Astrocyte of the cerebellum (primary cell): ENCODE results near the gene ZFYVE9.

Experiments
- DNase-seq: peaks from one replicate; pipeline ENCODE4 v3.0.0-alpha.2; 2011; ENCODE audit warnings: low read depth
- H3K4me3 ChIP-seq: 2 replicates; pipeline ENCODE4 v1.5.1; 2011; ENCODE audit warnings: mild to moderate bottlenecking, low read depth, low read length, moderate library complexity
- in situ Hi-C: cut with HindIII; loops from 2 replicates; pipeline ENCODE4 v1.10.0; 2017; ENCODE audit warnings: low sequenced_read_pairs
- TF ChIP-seq, protein P1 (sequence below): IDR thresholded peaks from 2 replicates; pipeline ENCODE4 v1.5.1; 2012; ENCODE audit warnings: low read length, low read depth, moderate library complexity, mild to moderate bottlenecking; ENCODE audit errors: missing control alignments

ZFYVE9 gene

DNA sequence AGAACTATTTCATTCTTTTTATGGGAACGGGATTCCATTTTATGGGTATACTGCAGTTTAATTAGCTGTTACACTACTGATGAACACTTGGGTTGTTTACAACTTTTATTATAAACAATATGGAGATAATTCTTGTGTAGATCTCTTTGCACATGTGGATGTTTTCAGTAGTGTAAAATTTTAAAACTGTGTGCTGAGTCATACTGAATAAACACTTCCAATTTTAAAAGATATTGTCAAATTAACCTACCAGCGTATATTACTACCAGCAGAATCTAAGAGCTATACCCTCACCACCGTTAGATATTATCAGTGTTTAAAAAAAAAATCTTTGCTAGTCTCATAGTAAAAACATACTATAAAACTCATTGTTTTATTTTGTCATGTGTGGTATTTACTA, 118.0 kb downstream of the ZFYVE9 start:
- in situ Hi-C loops: no loop called here
- TF ChIP-seq, protein P1, sequence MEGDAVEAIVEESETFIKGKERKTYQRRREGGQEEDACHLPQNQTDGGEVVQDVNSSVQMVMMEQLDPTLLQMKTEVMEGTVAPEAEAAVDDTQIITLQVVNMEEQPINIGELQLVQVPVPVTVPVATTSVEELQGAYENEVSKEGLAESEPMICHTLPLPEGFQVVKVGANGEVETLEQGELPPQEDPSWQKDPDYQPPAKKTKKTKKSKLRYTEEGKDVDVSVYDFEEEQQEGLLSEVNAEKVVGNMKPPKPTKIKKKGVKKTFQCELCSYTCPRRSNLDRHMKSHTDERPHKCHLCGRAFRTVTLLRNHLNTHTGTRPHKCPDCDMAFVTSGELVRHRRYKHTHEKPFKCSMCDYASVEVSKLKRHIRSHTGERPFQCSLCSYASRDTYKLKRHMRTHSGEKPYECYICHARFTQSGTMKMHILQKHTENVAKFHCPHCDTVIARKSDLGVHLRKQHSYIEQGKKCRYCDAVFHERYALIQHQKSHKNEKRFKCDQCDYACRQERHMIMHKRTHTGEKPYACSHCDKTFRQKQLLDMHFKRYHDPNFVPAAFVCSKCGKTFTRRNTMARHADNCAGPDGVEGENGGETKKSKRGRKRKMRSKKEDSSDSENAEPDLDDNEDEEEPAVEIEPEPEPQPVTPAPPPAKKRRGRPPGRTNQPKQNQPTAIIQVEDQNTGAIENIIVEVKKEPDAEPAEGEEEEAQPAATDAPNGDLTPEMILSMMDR: no peak
- no peak overlapping the region for H3K4me3 ChIP-seq
- DNase-seq: no peak

DNA sequence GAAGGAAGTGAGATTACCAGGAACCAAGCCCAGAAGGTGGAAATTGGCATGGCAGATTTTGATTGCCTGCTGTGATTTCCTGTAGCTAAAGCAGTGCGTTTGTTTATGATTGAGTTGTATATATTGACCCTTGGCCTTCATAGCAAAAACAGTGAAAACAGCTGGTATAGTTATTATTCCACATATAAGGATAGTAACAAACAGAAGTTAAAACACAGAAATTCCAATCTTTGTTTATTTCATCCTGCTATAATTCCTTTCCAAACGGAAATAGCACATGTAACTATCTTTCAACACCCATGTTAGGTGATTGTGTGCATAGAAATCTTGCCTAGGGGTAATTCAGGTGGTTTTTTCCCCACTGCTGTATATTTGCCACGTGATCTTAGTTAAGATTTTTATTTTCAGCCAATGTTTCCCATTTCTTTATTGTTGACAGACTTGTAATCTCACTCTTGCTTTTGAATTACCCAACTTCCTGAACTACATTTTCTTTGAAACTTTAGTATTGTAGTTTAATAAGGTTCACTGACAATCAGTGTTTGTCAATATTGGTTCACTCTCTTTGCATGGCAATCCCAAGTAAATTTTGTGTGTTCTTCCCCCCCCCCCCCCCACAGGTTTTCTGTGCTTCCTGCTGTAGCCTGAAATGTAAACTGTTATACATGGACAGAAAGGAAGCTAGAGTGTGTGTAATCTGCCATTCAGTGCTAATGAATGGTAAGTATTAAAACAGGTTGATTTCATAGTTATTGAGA, 121.4 kb downstream of the ZFYVE9 start:
- no peak for DNase-seq
- no peak overlapping the region for H3K4me3 ChIP-seq
- TF ChIP-seq, protein P1: no peak
- in situ Hi-C loops: no loop called here

DNA sequence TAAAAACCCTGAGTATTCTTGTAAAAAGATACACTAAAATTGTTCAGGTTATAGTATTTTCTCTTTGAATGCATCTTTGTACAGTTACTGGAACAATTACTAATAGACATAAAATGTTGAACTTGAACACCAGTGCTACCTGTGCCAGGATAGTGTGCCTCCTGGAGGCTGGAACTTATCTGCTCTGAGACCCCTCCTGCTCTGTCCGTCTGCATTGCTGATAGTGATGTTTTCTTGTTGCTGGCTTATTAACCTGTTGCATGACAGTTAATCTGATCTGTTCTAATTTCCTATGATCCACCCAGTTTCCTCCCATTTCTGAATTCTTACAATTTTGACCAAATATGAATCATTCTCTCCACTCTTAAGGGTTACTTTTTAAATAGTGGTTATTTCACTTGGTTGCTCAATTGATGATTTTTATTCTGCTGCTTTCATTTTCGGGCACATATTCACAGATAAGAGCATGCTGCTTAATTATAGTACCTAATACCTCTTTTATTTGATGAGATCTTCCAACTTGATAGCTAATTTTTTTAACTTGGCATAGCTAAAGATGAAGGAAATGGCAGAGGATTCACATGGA, 122.7 kb downstream of the ZFYVE9 start:
- DNase-seq: no peak
- in situ Hi-C loops: no loop called here
- TF ChIP-seq, protein P1: no peak
- no peak overlapping the region for H3K4me3 ChIP-seq

DNA sequence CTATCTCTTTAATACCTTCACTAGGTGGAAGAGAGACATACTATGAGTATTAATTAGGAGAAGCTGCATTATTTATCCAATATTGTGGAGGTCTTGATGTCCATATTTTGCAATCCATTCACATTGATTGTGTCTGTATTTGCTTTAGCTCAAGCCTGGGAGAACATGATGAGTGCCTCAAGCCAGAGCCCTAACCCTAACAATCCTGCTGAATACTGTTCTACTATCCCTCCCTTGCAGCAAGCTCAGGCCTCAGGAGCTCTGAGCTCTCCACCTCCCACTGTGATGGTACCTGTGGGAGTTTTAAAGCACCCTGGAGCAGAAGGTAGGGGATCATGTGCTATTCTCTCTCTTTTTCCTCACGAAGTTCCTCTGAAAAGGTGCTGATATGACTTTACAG, 124.6 kb downstream of the ZFYVE9 start:
- DNase-seq: no peak
- H3K4me3 ChIP-seq: no peak overlapping the region
- TF ChIP-seq, protein P1: no peak
- in situ Hi-C loops: no loop called here

DNA sequence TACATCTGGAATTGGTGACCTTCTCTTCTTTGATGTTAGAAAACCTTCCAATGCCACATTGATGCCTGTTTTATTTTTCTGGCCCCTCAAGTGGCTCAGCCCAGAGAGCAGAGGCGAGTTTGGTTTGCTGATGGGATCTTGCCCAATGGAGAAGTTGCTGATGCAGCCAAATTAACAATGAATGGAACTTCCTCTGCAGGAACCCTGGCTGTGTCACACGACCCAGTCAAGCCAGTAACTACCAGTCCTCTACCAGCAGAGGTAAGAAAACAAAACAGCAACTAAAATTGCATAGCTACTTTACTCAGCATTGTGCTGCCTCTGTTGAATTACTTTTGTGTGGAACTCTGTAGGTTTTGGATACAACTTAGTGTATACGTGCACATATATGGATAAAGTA, 126.5 kb downstream of the ZFYVE9 start:
- no peak for DNase-seq
- in situ Hi-C loops: no loop called here
- TF ChIP-seq, protein P1: no peak
- H3K4me3 ChIP-seq: no peak overlapping the region

DNA sequence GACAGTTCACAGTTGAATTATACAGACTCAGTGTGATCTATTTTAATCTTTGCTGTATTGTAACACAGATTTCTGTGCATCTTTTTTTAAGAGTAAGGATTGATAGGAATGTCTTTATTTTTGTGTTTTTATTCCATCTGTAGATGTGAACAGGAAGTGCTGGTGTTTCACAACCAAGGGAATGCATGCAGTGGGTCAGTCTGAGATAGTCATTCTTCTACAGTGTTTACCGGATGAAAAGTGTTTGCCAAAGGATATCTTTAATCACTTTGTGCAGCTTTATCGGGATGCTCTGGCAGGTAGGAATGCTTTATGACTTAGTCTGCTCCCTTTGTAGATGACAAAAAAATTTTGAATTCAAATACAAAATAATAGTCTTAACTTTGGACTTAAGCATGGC, 139.6 kb downstream of the ZFYVE9 start:
- no peak overlapping the region for H3K4me3 ChIP-seq
- TF ChIP-seq, protein P1: no peak
- no peak for DNase-seq
- in situ Hi-C loops: no loop called here
